ENCODE results near the gene SORCS2. TPM values are rescaled to one million over a fixed set of nuclear protein-coding genes. Genes with fewer than 3 reads are reported as not detected.

SORCS2 gene
- total RNA-seq, 1 experiment from 2014 or later = not detected

- DNase-seq (ENCODE audit: extremely low read depth, low read depth) = no peak
These were observed 90.6 kb downstream of the SORCS2 start for GRCh38 chr4:7282786-7283440.

DNA sequence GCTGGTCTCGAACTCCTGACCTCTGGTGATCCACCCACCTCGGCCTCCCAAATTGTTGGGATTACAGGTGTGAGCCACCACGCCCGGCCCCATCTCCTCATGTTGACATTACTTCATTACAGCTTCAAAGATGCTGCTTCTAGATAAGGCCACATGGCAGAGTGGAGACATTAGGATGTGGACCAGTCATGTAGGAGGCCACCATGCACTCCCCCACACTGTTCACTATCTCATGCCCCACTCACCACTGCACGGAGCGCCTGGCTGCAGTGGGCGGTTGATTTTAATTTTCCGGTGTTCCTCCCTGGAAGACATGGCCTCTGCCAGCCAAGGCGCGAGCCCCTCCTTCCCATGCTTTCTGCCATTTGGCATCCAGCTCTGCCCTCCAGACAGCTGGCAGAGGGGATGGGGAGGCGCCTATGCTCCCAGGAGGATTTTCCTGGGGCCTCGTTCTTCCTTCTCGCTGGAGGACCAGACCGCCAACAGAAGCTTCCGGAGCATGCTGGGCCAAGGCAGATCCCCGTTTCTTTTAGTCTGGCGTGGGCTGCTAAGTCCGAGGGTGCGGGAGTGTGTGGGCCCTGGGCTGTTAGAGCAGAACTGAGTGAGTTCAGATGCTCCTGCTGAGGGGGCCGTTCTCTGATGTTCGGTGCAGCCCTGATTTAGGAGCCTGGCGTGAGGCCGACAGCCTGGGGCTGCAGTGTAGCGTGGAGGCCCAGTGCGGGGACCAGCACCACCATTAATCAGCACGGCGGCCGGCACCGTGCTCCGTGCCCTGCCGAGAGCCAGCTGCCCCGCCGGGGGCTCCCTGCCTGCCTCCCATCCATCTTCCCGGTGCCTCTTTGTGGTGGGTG is 93.1 kb downstream of the SORCS2 start:
- no peak for DNase-seq (ENCODE audit: extremely low read depth, low read depth)

DNA sequence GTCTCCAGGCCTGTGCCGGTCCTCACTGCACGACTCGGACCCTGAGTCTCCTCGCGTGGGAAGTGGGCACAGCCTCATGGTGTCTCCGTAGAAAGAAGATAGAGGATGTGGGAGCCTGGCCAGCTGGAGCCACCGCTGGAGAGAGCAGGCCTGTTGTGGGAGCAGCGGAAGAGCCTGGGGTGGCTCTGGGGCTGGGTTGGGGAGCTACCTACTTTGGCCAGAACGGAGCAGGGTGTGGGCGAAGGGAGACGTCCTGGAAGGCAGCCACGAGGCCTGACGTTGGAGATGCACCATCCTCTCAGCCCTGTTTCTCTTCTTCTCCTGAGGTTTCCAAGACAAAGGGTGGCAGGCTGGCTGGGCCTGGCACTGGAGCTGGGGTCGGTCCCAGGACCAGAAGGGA is 93.8 kb downstream of the SORCS2 start:
- no peak for DNase-seq (ENCODE audit: extremely low read depth, low read depth)

GRCh38 chr4:7286798-7287197 is 94.5 kb downstream of the SORCS2 start:
- no peak for DNase-seq (ENCODE audit: extremely low read depth, low read depth)

DNA sequence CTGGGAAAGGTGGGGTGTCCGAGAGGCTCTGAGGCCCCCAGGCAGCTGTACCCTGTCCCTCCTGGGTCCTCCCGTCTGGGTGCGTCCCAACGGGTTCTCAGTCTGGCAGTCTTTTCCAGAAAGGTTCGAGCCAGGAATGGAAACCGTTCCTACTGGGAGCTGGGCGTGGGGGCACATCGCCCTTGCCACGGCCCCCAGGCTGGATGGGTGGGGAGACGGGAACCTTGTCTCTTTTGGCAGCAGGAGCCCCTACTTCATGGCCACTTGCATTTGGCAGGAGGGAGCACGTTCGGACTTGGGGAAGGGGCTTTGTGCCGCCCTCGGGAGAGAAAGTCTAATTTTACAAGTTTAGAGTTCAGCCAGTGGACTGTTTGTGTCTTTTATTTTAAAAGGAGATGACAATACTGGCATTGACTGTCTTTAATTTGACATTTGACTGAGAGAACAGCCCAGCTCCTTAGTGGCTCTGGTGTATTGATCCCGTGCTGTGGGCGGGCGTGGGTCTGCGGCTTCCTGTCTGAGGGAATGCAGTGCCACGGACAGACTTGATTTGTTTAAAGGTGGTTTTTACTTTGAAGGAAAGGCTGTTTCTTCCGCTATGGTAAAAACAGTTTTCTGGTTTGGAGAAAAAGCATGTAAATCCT is 95.1 kb downstream of the SORCS2 start:
- no peak for DNase-seq (ENCODE audit: extremely low read depth, low read depth)

GRCh38 chr4:7287918-7288280 is 95.6 kb downstream of the SORCS2 start:
- no peak for DNase-seq (ENCODE audit: extremely low read depth, low read depth)

DNA sequence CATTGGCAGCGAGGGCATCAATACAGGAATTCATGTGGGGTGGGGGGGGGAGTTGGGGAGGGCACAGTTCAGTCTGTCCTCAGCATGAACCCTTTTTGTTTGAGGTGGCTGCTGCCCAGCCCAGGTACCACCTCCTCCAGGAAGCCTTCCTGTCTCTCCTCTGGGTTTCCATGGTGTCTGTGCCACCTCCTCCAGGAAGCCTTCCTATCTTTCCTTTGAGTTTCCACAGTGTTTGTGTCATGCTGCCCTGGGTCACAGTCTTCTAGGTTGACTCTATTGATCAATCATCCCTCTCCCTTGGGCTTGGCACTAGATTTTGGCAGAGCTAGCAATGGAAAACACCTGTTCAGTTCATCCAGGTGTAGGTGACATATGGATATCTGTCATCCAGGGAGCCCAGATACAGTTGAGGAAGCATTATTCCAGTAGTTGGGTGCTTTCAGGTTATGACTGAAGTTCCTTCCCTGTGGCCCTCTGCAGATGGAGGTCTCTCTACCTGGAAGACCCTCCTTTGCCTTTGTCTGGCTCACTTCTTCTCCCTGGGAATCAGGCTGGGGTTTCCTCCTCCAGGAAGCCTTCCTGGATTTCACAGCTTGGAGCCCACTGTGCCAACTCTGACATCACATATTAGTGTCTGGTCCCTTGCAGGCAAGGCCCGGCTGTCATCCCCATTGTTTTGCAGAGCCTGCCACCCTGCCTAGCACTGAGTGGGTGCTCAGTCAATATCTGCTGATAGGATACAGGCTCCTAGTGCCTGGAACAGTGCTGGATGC is 96.6 kb downstream of the SORCS2 start:
- no peak for DNase-seq (ENCODE audit: extremely low read depth, low read depth)

- no peak for DNase-seq (ENCODE audit: extremely low read depth, low read depth)
These were observed 97.3 kb downstream of the SORCS2 start for GRCh38 chr4:7289589-7289988.

DNA sequence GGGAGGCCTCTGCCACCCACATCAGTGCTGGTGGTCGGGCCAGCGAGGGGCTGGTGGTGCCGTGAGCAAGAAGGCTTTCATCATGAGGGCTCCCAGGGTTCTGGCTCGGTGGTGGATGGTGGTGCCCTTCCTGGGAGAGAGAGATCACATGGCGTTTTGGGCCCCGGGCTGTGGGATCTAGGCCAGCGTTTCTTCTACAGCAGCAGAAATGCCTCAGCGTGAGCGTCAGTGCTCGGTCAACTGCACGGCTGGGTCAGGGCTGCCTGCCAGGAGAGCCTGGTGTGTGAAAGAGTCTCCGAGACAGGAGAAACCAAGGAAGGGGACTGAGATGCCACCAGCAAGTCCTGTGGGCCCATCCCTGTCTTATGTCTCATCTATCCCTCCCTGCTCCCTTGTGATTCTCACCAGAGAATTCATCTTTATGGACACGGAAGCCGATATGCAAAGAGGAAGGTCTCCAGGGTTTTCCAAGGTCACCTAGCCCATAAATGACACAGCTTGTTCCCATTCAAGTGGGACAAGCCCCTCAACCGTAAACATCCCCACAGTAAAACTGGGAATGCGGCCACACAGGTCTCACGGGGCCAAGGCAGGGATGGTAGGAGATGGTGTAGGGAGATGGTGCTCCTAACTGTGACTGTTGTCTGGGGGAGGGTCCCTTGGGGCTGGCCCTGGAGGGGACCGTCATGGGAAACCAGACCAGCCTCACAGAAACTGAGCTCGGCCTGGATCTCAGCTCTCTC is 99.2 kb downstream of the SORCS2 start:
- no peak for DNase-seq (ENCODE audit: extremely low read depth, low read depth)

DNA sequence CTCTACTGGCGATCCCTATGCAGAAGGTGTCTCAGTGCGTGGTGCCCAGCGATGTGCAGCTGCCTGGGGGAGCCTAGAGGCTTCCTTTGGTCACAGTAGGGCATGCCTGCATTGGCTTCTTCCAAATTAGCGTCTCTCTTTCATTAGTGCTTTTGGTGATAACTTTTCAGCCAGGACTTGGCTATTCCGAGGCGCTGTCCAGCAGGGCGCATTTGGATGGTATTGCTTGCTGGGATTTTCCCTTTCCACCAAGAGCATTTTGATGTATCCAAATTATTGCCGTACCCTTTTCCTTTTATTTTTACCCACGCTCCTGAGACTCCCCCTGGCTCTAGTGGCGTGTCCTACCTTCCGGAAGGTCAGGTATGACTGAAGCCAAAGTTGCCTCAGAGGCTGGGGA is 101.4 kb downstream of the SORCS2 start:
- DNase-seq (ENCODE audit: extremely low read depth, low read depth) = no peak

GRCh38 chr4:7294176-7294756 is 101.9 kb downstream of the SORCS2 start:
- DNase-seq (ENCODE audit: extremely low read depth, low read depth) = no peak

DNA sequence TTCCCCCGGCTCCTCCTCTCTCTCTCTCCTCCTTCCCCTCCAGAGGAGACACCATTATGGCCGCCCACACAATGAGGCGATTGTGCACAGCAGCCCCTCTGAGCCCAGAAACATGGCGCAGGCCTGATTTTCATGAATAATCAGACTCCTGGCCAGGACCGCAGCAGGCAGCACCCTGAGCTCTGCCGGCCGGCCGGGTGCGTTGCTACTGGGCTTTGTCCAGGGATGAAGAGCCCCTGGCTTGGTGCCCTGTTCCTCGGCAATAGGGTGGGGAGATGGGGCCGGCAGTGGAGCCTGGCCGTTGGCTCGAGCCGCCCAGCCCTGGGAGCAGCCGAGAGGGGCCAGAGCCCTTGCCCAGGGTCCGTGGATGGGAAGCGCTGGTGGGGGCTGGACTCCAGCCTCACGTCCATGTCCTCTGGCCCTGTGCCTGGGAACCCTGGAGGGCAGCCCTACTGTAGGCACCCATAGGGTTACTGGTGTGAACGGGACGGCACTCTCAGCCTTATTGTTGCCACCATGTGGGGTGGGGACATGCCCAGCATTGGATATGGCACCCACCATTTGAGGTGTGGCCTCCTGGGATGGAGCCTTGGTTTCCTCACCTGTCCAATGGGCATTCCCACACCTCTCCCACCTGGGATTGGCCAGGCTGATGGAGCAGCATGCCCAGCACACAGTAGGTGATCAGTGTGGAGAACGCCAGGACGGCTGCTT is 103.0 kb downstream of the SORCS2 start:
- DNase-seq (ENCODE audit: extremely low read depth, low read depth) = no peak

GRCh38 chr4:7295911-7296660 is 103.7 kb downstream of the SORCS2 start:
- peak; percentile 1 for DNase-seq (ENCODE audit: extremely low read depth, low read depth)

DNA sequence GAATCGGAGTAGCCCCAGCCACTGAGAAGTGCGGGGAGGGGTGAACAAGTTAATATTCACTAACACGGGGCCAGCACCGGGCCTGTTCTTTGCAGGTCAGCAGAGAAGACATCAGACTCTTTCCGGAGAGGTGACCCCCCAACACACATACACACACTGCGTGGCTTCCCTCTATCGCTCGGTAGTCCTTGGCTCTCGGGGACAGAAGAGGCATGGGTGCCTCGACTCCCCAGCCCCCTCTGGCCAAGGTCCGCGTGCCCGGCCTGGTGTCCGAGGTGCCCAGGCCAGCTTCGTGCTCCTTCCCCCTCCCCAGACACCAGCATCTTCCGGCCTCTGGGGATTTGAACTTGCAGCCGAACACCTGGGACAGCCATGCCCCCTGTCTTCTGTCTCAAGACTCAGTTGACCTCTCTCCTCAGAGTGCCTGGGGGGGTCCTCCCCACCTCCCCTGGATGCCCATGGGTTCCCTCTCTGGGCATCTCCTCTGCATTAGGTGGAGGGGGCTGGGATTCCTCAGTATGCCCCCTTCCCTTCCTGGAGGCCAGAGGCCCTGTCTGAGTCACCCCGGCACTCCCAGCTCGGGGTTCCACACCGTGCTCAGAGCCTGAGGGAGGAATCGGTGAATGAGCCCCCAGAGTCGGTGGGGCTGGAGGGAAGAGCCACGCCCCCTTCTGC is 104.5 kb downstream of the SORCS2 start:
- no peak for DNase-seq (ENCODE audit: extremely low read depth, low read depth)

DNA sequence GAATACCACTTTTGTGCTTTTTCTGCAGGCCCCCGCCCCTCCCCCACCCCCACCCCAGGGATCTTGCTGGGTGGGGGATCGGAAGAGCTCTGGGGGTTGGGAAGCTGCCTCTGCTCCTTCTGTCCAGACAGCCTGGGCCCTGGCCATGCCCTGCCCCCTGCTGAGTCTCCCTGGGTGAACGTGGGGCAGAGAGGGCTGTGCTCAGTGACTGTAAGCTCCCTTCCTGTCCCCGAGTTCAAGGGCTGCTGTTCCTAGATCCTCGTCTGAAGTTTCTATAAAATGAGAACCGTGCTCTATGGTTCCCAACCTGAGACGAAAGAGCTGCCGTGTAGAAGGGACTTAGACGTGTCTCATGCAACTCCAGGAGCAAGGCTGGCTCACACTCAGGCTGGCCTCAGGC is 105.0 kb downstream of the SORCS2 start:
- DNase-seq (ENCODE audit: extremely low read depth, low read depth) = no peak

GRCh38 chr4:7297881-7298280 is 105.5 kb downstream of the SORCS2 start:
- no peak for DNase-seq (ENCODE audit: extremely low read depth, low read depth)

- DNase-seq (ENCODE audit: extremely low read depth, low read depth) = no peak
These were observed 106.3 kb downstream of the SORCS2 start for GRCh38 chr4:7298619-7299009.
